C4-2B (cell line): ENCODE measurements around the gene RBM10.

ENCODE experiments used
- CTCF ChIP-seq: fragments of 450-650 bp; conservative IDR thresholded peaks from 2 replicates; pipeline ENCODE4 v1.5.1; 2017; ENCODE audit warnings: mild to moderate bottlenecking
- ZFX ChIP-seq: fragments of 450-650 bp; IDR thresholded peaks from 2 replicates; pipeline ENCODE4 v1.6.1; 2017

DNA sequence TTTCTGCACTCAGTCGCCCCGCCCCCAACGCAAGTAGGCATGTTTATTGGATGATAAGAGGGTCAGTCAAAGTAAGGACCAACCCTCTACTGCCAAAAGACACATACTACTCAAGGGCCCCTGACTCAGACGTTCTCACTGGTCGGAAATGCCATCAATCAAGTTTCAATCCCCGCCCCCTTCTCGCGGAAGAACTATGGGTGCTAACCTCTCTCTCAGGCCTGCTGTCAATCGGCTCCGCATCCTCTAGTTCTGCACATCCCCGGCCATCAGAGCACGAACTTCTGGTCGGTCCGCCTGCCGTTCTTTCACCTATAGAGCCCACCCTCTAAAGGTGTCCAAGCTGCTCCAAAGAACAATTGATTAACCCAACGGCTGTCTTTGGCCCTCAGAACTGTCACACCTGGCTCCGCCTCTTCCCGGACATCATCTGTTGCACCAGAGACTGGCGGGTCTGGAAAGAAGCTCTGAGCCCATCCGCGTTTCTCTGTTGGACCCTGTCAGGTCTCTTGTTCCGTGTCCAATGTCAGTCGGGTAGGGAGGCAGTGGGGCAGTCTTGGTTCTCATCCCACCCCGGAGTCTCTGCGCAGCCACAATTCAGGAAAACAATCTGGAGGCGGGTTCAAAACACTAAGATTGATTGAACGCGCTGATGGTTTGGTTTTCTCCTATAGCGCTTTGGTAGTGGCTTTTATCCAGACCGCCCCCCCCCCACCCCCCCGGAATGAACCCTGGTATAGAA is 15.7 kb upstream of the RBM10 start:
- TF ChIP-seq CTCF (no peak), ZFX (0 out of 2 replicates have a peak, but pooled peaks have one; percentile 17)
